Cardiac muscle cell (in vitro differentiated cells and primary cell): ENCODE measurements around the gene DCAF10. TPM values are rescaled to one million over a fixed set of nuclear protein-coding genes. Genes with fewer than 3 reads are reported as not detected.
"Not testable (repeated sequence)": the region's sequence is repeated elsewhere in the genome, so short reads cannot be mapped to it uniquely, and the experiment has no call there.

ENCODE experiments used
- DNase-seq, 2 donors: peaks; one replicate each; pipeline versions ENCODE4 v3.0.0 to v3.0.0-alpha.2; 2010 to 2017; ENCODE audit warnings: low read depth in 1 of 2, low spot score in 1 of 2
- H3K27ac ChIP-seq: fragments of 200-600 bp; sonication (generic); 2 replicates; pipeline ENCODE4 v1.5.1; 2016
- H3K27me3 ChIP-seq: fragments of 200-600 bp; sonication (generic); 2 replicates; pipeline ENCODE4 v1.6.0; 2016; ENCODE audit warnings: control low read depth
- H3K36me3 ChIP-seq: fragments of 200-600 bp; sonication (generic); 2 replicates; pipeline ENCODE4 v1.5.1; 2016; ENCODE audit warnings: control low read depth
- H3K4me1 ChIP-seq: fragments of 200-600 bp; sonication (generic); 2 replicates; pipeline ENCODE4 v1.8.1; 2017; ENCODE audit warnings: low read depth, mild to moderate bottlenecking, mixed run types
- H3K4me3 ChIP-seq: fragments of 200-600 bp; sonication (generic); 2 replicates; pipeline ENCODE4 v1.5.1; 2016; ENCODE audit warnings: mild to moderate bottlenecking
- H3K9me3 ChIP-seq: fragments of 200-600 bp; sonication (generic); 2 replicates; pipeline ENCODE4 v1.5.1; 2017; ENCODE audit warnings: low read depth, mild to moderate bottlenecking, control low read depth
- polyA plus RNA-seq: library from polyadenylated mRNA; unstranded; fragments of >200 nt; fragmentation: Nextera tagmentation; extraction: Ambion mirVana; gene quantifications from 2 replicates; pipeline ENCODE4 v1.2.1, GENCODE V29; 2016
- total RNA-seq: library from RNA; depleted of rRNA; stranded (reverse); fragments of >200 nt; gene quantifications from 2 replicates; pipeline ENCODE4 v1.2.3, GENCODE V29; 2016
- TF ChIP-seq, protein P1 (sequence below): IDR thresholded peaks from 2 replicates; pipeline ENCODE4 v1.5.1; 2012; ENCODE audit warnings: low read depth, mild to moderate bottlenecking, low read length

The DCAF10 gene
- 19.6 and 23.1 TPM in 2 replicates for total RNA-seq
- polyA plus RNA-seq = 22.9 and 25.2 TPM in 2 replicates

DNA sequence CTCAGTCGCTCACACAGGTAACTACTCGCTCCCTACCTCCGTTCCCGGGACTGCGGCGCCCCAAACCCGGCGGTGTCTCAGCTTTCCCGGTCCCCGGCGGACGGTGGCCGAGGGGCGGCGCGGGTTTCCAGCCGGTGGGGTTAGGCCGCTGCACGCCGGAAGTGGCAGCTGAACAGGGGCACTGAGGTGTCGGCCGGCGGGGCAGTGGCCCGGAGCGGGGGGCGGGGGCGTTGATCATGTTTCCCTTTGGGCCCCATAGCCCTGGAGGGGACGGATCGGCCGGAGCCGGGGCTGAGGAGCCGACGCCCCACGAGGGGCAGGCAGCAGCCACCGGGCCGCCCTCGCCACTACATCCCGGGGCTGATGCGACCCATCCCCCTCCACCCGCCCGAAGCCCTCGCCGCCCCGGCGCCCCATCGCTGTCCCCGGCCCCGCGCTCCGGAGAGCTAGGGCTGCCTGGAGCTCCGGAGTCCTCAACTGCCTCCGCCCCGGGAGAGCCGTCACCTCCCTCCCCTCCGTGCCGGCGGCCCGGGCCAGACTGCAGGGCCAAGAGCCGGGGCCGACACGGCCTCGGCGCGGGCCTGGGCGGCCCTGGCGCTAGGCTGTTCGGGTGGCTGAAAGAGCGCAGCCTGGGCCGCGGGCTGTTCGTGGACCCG is at the start of gene DCAF10:
Gene DCAF10 (plus strand): TSS at position 167 of the 656 bp plus-strand sequence. CDS start 70 bp downstream, at position 237.
- no peaks in the 10 kb centered on the region for H3K36me3 ChIP-seq
- peak; percentile 89 to 90 for DNase-seq
- TF ChIP-seq, protein P1, sequence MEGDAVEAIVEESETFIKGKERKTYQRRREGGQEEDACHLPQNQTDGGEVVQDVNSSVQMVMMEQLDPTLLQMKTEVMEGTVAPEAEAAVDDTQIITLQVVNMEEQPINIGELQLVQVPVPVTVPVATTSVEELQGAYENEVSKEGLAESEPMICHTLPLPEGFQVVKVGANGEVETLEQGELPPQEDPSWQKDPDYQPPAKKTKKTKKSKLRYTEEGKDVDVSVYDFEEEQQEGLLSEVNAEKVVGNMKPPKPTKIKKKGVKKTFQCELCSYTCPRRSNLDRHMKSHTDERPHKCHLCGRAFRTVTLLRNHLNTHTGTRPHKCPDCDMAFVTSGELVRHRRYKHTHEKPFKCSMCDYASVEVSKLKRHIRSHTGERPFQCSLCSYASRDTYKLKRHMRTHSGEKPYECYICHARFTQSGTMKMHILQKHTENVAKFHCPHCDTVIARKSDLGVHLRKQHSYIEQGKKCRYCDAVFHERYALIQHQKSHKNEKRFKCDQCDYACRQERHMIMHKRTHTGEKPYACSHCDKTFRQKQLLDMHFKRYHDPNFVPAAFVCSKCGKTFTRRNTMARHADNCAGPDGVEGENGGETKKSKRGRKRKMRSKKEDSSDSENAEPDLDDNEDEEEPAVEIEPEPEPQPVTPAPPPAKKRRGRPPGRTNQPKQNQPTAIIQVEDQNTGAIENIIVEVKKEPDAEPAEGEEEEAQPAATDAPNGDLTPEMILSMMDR = no peak
- peaks cover 8% of the 10 kb centered on the region for H3K27me3 ChIP-seq
- H3K4me1 ChIP-seq = peaks cover 12% of the 10 kb centered on the region
- H3K4me3 ChIP-seq = peak within 1 kb of the TSS; percentile 84
- no peaks in the 10 kb centered on the region for H3K9me3 ChIP-seq
- peak within 1 kb of the TSS; percentile 92 for H3K27ac ChIP-seq

DNA sequence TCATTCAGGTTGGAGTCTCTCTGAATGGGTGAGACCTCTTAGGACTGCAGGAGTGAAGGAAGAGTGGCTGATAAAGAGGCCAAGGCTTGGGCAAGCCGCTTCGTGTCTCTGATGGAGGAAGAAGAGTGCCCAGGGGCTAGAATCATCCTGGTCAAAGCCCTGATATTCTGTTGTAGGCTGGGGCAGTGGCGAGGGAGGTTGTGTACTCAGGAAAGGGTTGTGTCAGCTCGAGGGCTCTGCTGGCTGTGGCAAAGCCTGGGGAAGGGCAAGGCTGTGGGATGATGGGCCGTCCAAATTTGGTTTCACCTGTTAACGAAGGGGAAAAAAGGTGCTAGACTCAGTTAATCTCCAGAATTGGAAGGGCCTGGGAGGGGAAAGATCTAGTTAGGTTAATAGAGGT is 49.4 kb upstream of the DCAF10 start:
- no peaks in the 10 kb centered on the region for H3K36me3 ChIP-seq
- TF ChIP-seq, protein P1 = no peak
- H3K27me3 ChIP-seq = no peaks in the 10 kb centered on the region
- no peak overlapping the region for H3K27ac ChIP-seq
- DNase-seq = no peak
- no peak overlapping the region for H3K4me3 ChIP-seq
- no peaks in the 10 kb centered on the region for H3K9me3 ChIP-seq
- H3K4me1 ChIP-seq = no peaks in the 10 kb centered on the region

DNA sequence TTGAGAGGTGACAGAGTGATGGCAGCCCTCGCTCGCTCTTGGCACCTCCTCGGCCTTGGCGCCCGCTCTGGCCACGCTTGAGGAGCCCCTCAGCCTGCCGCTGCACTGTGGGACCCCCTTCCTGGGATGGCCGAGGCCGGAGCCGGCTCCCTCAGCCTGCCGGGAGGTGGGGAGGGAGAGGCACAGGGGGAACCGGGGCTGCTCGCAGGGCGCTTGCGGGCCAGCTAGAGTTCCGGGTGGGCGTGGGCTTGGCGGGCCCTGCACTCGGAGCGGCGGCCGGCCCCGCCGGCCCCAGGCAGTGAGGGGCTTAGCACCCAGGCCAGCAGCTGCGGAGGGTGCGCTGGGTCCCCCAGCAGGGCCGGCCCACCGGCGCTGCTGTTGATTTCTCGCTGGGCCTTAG is 48.9 kb upstream of the DCAF10 start:
- H3K9me3 ChIP-seq, H3K4me1 ChIP-seq, H3K27me3 ChIP-seq, DNase-seq, H3K4me3 ChIP-seq, H3K27ac ChIP-seq, H3K36me3 ChIP-seq: not testable (repeated sequence)

- not testable (repeated sequence) for H3K27ac ChIP-seq, H3K36me3 ChIP-seq, DNase-seq, H3K27me3 ChIP-seq, H3K4me1 ChIP-seq, H3K9me3 ChIP-seq, H3K4me3 ChIP-seq
Measured at GRCh38 chr9:37752112-37752511, 48.5 kb upstream of the DCAF10 start.

DNA sequence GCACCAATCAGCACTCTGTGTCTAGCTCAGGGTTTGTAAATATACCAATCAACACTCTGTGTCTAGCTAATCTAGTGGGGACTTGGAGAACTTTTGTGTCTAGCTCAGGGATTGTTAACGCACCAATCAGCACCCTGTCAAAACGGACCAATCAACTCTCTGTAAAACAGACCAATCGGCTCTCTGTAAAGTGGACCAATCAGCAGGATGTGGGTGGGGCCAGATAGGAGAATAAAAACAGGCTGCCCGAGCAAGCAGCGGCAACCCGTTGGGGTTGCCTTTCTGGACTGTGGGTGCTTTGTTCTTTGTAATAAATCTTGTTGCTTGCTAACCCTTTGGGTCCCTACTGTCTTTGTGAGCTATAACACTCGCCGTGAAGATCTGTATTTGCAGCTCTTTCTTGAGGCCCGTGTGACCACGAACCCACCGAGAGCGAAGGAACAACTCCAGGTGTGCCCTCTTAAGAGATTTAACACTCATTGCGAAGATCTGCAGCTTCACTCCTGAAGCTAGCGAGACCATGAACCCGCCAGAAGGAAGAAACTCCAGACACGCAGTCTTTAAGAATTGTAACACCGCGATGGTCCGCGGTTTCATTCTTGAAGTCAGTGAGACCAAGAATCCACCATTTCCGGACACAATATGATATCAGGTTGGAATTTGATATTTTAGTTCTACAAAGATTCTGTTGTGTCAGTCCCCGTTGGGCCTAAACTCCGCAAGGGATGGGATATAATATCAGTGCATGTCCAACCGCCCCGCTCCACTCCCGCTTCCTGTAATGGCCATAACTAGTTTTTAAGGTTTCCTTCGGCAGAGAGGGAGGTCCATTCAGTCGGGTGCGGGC is 47.7 kb upstream of the DCAF10 start:
- no peaks in the 10 kb centered on the region for H3K4me1 ChIP-seq
- no peaks in the 10 kb centered on the region for H3K9me3 ChIP-seq
- DNase-seq = no peak
- H3K27me3 ChIP-seq = no peaks in the 10 kb centered on the region
- H3K4me3 ChIP-seq = peak overlapping the region; percentile 55
- TF ChIP-seq, protein P1 = no peak
- H3K36me3 ChIP-seq = no peaks in the 10 kb centered on the region
- H3K27ac ChIP-seq = no peak overlapping the region

- H3K36me3 ChIP-seq = no peaks in the 10 kb centered on the region
- TF ChIP-seq, protein P1 = peak; percentile 13
- no peaks in the 10 kb centered on the region for H3K27me3 ChIP-seq
- peak; percentile 74 to 82 for DNase-seq
- H3K4me1 ChIP-seq = no peaks in the 10 kb centered on the region
- no peak within 1 kb of the TSS for H3K27ac ChIP-seq
- peak within 1 kb of the TSS; percentile 55 for H3K4me3 ChIP-seq
- no peaks in the 10 kb centered on the region for H3K9me3 ChIP-seq
Measured at GRCh38 chr9:37753489-37754190, 47.0 kb upstream of the DCAF10 start, which contains the start of gene TRMT10B. TSS of gene TRMT10B (plus strand) at chr9:37753805. CDS start at chr9:37761932, 8,127 bp downstream.
